HFFc6 (cell line): ENCODE measurements around the gene MYO18B. TPM values are rescaled to one million over a fixed set of nuclear protein-coding genes. Genes with fewer than 3 reads are reported as not detected.

Experiments
- DNase-seq: peaks from one replicate; pipeline ENCODE4 v3.0.0-alpha.2; 2018
- H3K27ac Mint-ChIP-seq: 2 replicates; pipeline ENCODE4 v1.8.0; 2020; ENCODE audit warnings: mild to moderate bottlenecking, mixed read lengths
- H3K27me3 Mint-ChIP-seq: 2 replicates; pipeline ENCODE4 v1.8.0; 2021; ENCODE audit warnings: mild to moderate bottlenecking, moderate library complexity, mixed read lengths; ENCODE audit not compliant: insufficient read depth
- H3K36me3 Mint-ChIP-seq: 2 replicates; pipeline ENCODE4 v1.8.0; 2021; ENCODE audit warnings: low read depth, mixed read lengths
- H3K4me1 Mint-ChIP-seq: 2 replicates; pipeline ENCODE4 v1.8.0; 2020; ENCODE audit warnings: low read depth, mixed read lengths
- H3K4me3 Mint-ChIP-seq: 2 replicates; pipeline ENCODE4 v1.8.0; 2020; ENCODE audit warnings: mild to moderate bottlenecking, moderate library complexity, mixed read lengths
- H3K9me3 Mint-ChIP-seq: 2 replicates; pipeline ENCODE4 v1.8.0; 2020; ENCODE audit warnings: mild to moderate bottlenecking, mixed read lengths
- total RNA-seq, 6 experiments: library from RNA; stranded (reverse); fragmentation: NEBNext Ultra II Directional; extraction: Animal tissue kit (Norgen Biotek cat#: 25700); gene quantifications; 2 replicates in 1 of 6; 3 replicates in 5 of 6; pipeline ENCODE4 v1.2.3, GENCODE V29; 2021
- TF ChIP-seq, protein P1 (sequence below): fragments of 200-600 bp; sonication (generic); IDR thresholded peaks from 2 replicates; pipeline ENCODE4 v1.5.0; 2021; ENCODE audit warnings: antibody characterized with exemption, mild to moderate bottlenecking

Gene MYO18B
- total RNA-seq, 6 experiments from 2014 or later: 0.02 TPM; not detected in 5

DNA sequence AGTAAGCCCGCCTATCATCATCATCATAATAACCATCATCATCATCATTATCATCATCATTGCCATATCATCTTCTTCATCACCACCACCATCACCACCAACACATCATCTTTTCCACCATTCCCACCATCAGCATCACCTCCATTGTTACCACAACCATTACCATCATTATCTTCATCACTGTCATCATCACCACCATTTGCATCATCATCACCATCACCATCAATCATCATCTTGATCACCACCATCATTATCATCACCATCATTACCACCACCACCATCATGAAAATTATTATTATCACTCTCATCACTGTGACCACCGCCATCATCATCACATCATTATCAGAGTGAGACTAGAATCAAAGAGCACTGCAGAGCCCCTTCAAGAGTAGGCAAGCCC lies 227.9 kb downstream of the MYO18B start:
- Mint-ChIP-seq H3K4me3 (no peak overlapping the region), H3K9me3 (peaks cover 62% of the 10 kb centered on the region), H3K27ac (no peak overlapping the region), H3K36me3 (peaks cover 5% of the 10 kb centered on the region; the same call in 1 of the 2 replicates), H3K4me1 (no peaks in the 10 kb centered on the region), H3K27me3 (no peaks in the 10 kb centered on the region)
- TF ChIP-seq, protein P1, sequence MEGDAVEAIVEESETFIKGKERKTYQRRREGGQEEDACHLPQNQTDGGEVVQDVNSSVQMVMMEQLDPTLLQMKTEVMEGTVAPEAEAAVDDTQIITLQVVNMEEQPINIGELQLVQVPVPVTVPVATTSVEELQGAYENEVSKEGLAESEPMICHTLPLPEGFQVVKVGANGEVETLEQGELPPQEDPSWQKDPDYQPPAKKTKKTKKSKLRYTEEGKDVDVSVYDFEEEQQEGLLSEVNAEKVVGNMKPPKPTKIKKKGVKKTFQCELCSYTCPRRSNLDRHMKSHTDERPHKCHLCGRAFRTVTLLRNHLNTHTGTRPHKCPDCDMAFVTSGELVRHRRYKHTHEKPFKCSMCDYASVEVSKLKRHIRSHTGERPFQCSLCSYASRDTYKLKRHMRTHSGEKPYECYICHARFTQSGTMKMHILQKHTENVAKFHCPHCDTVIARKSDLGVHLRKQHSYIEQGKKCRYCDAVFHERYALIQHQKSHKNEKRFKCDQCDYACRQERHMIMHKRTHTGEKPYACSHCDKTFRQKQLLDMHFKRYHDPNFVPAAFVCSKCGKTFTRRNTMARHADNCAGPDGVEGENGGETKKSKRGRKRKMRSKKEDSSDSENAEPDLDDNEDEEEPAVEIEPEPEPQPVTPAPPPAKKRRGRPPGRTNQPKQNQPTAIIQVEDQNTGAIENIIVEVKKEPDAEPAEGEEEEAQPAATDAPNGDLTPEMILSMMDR: no peak
- no peak for DNase-seq

DNA sequence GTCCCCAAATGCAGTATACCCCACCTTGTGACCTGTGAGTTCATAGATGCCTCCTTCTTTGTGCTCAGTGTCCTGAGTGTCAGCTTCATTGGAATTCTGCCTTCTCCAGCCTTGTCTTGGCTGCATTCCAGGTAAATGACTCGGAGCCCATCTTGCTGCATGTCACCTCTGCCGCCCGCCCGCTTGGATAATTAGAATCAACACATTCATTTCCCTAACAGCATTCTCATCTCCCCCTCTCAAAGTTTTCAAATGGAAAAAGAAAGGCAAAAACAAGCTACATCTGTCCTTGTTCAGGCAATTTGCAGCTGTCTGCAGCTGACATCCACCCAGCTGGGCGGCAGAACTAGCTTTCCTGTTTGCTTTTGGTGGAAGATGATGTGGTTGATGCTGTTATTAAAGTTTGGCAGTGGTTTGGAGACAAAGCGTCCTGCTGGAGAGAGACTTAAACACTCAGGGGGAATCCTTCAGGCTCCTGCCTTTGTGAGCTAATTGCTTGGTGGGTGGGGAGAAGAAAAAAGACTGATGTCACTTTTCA lies 228.5 kb downstream of the MYO18B start:
- Mint-ChIP-seq H3K4me1 (no peaks in the 10 kb centered on the region), H3K27me3 (no peaks in the 10 kb centered on the region), H3K27ac (no peak overlapping the region), H3K4me3 (no peak overlapping the region), H3K36me3 (peaks cover 5% of the 10 kb centered on the region; the same call in 1 of the 2 replicates), H3K9me3 (peaks cover 62% of the 10 kb centered on the region)
- DNase-seq: no peak
- TF ChIP-seq, protein P1: no peak

DNA sequence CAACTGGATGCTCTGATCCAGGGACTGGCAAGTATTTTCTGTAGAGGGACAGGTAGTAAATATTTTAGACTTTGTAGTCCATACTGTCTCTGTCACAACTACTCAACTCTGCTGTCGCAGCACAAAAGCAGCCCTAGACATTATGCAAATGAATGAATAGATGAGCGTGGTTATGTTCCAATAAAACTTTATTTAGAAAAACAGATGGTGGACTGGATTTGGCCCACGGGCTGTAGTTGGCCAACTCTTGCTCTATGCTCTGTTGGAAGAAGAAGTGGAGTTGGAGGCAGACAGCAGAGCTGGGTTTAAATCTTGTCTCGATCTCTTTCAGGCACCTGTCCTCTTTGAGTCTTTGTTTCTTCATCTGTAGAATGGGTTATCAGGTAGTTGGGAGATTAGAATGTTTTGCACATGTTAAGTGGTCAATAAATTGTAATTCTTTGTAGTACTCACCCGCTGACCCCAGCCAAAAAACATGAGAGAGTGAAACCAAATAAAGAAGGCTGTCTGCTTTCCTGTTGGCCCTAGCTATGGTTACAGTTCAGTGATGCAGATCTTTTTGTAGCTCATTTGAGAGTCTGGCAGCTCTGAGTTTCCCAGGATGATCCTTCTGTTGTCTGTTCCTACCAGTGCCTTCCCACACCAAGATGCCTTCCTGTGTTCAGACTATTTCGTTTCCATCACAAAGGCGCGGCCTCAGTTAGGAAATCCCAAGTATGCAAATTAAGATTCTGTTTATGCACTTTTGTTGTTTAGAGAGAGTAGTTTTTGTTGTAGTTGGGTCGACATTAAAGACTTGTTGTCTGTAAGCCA lies 229.2 kb downstream of the MYO18B start:
- peaks cover 59% of the 10 kb centered on the region for H3K9me3 Mint-ChIP-seq
- TF ChIP-seq, protein P1: no peak
- H3K27ac Mint-ChIP-seq: no peak overlapping the region
- H3K27me3 Mint-ChIP-seq: no peaks in the 10 kb centered on the region; the same call in 1 of the 2 replicates
- H3K4me1 Mint-ChIP-seq: no peaks in the 10 kb centered on the region
- no peak for DNase-seq
- H3K4me3 Mint-ChIP-seq: no peak overlapping the region
- H3K36me3 Mint-ChIP-seq: peaks cover 5% of the 10 kb centered on the region; the same call in 1 of the 2 replicates

DNA sequence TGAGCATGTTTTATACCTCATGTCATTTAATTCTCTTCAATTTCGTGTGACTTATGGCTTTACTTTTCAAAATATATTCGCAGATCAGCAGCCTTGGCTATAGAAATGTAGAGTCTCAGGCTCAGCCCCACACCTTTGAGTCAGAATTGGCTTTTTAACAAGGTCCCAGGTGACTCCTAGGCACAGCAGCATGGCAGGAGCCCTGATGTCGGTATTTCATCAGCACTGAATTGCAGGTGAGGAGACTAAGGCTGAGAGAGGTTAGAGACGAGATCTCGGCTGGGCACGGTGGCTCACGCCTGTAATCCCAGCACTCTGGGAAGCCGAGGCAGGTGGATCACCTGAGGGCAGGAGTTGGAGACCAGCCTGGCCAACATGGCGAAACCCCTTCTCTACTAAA lies 230.4 kb downstream of the MYO18B start:
- TF ChIP-seq, protein P1: no peak
- no peak for DNase-seq
- no peaks in the 10 kb centered on the region for H3K4me1 Mint-ChIP-seq
- H3K4me3 Mint-ChIP-seq: no peak overlapping the region
- H3K27ac Mint-ChIP-seq: no peak overlapping the region
- peaks cover 60% of the 10 kb centered on the region for H3K9me3 Mint-ChIP-seq
- no peaks in the 10 kb centered on the region; the same call in 1 of the 2 replicates for H3K27me3 Mint-ChIP-seq
- peaks cover 5% of the 10 kb centered on the region; the same call in 1 of the 2 replicates for H3K36me3 Mint-ChIP-seq

DNA sequence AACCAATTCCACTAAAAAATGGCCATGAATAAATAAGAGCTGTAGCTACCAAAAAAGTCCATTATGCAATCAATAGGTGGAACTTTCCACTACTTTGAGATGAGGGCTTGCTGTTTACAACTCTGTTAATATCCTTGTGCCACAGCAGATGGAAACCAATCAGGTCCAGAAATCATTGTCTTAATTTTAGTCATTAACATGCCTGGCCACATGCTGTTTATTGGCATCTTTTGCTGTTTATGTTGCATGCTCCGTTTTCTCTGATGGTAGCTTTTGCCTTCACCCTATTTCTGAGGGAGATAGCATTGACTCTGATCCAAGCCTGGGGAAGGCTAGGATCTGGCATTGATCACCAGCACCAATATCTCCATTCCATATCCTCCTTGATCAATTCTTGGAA lies 234.4 kb downstream of the MYO18B start:
- Mint-ChIP-seq H3K27ac (no peak overlapping the region), H3K4me1 (no peaks in the 10 kb centered on the region), H3K4me3 (no peak overlapping the region), H3K27me3 (no peaks in the 10 kb centered on the region; the same call in 1 of the 2 replicates), H3K9me3 (peaks cover 80% of the 10 kb centered on the region), H3K36me3 (peaks cover 5% of the 10 kb centered on the region; the same call in 1 of the 2 replicates)
- TF ChIP-seq, protein P1: no peak
- DNase-seq: no peak
